ENCODE data around the gene CELF4.

The CELF4 gene

GRCh38 chr18:37336568-37337285, 228.9 kb downstream of the CELF4 start:
- ATAC-seq (ENCODE audit: low read depth), result no peak
- H3K4me3 ChIP-seq (ENCODE audit: severe bottlenecking), result no peak overlapping the region
- no peak for DNase-seq (ENCODE audit: low spot score)
- no peaks in the 10 kb centered on the region for H3K36me3 ChIP-seq (ENCODE audit: low read depth)
- no peaks in the 10 kb centered on the region for H3K4me1 ChIP-seq (ENCODE audit: insufficient read depth, poor library complexity, severe bottlenecking)
- no peak overlapping the region for H3K27ac ChIP-seq (ENCODE audit: poor library complexity, severe bottlenecking)
- no peak for TF ChIP-seq CTCF (IDR thresholded peaks at IDR 0.05; ENCODE audit: poor library complexity, severe bottlenecking)
- H3K9me3 ChIP-seq (ENCODE audit: severe bottlenecking), result no peaks in the 10 kb centered on the region
- H3K27me3 ChIP-seq (ENCODE audit: insufficient read depth, poor library complexity, severe bottlenecking), result no peaks in the 10 kb centered on the region

GRCh38 chr18:37335409-37335736, 230.2 kb downstream of the CELF4 start:
- H3K4me1 ChIP-seq (ENCODE audit: insufficient read depth, poor library complexity, severe bottlenecking), result no peaks in the 10 kb centered on the region
- H3K36me3 ChIP-seq (ENCODE audit: low read depth), result no peaks in the 10 kb centered on the region
- ATAC-seq (ENCODE audit: low read depth) (peak; percentile 62), DNase-seq (ENCODE audit: low spot score) (no peak)
- H3K4me3 ChIP-seq (ENCODE audit: severe bottlenecking), result no peak overlapping the region
- H3K27ac ChIP-seq (ENCODE audit: poor library complexity, severe bottlenecking), result no peak overlapping the region
- no peaks in the 10 kb centered on the region for H3K27me3 ChIP-seq (ENCODE audit: insufficient read depth, poor library complexity, severe bottlenecking)
- no peak for TF ChIP-seq CTCF (IDR thresholded peaks at IDR 0.05; ENCODE audit: poor library complexity, severe bottlenecking)
- H3K9me3 ChIP-seq (ENCODE audit: severe bottlenecking), result no peaks in the 10 kb centered on the region

- H3K27ac ChIP-seq (ENCODE audit: poor library complexity, severe bottlenecking), result no peak overlapping the region
- H3K36me3 ChIP-seq (ENCODE audit: low read depth), result no peaks in the 10 kb centered on the region
- no peaks in the 10 kb centered on the region for H3K9me3 ChIP-seq (ENCODE audit: severe bottlenecking)
- TF ChIP-seq CTCF (IDR thresholded peaks at IDR 0.05; ENCODE audit: poor library complexity, severe bottlenecking), result no peak
- no peak overlapping the region for H3K4me3 ChIP-seq (ENCODE audit: severe bottlenecking)
- no peaks in the 10 kb centered on the region for H3K4me1 ChIP-seq (ENCODE audit: insufficient read depth, poor library complexity, severe bottlenecking)
- no peaks in the 10 kb centered on the region for H3K27me3 ChIP-seq (ENCODE audit: insufficient read depth, poor library complexity, severe bottlenecking)
- no peak for ATAC-seq (ENCODE audit: low read depth)
- DNase-seq (ENCODE audit: low spot score), result no peak
These were observed 230.8 kb downstream of the CELF4 start for GRCh38 chr18:37334631-37335408.

GRCh38 chr18:37332628-37333420, 232.8 kb downstream of the CELF4 start:
- no peak overlapping the region for H3K27ac ChIP-seq (ENCODE audit: poor library complexity, severe bottlenecking)
- DNase-seq (ENCODE audit: low spot score), result no peak
- H3K4me3 ChIP-seq (ENCODE audit: severe bottlenecking), result no peak overlapping the region
- H3K27me3 ChIP-seq (ENCODE audit: insufficient read depth, poor library complexity, severe bottlenecking), result no peaks in the 10 kb centered on the region
- H3K9me3 ChIP-seq (ENCODE audit: severe bottlenecking), result no peaks in the 10 kb centered on the region
- no peak for TF ChIP-seq CTCF (IDR thresholded peaks at IDR 0.05; ENCODE audit: poor library complexity, severe bottlenecking)
- ATAC-seq (ENCODE audit: low read depth), result no peak
- H3K4me1 ChIP-seq (ENCODE audit: insufficient read depth, poor library complexity, severe bottlenecking), result no peaks in the 10 kb centered on the region
- H3K36me3 ChIP-seq (ENCODE audit: low read depth), result no peaks in the 10 kb centered on the region

Data from RWPE2 (cell line).